Forelimb muscle (tissue), 1 donor: ENCODE results near the gene ZDHHC22. TPM values are rescaled to one million over a fixed set of nuclear protein-coding genes. Genes with fewer than 3 reads are reported as not detected.

Experiments used
- DNase-seq: peaks from one replicate; pipeline ENCODE4 v3.0.0-alpha.2; 2013; ENCODE audit warnings: low read depth
- polyA plus RNA-seq: library from polyadenylated mRNA; unstranded; fragments of 120-200 nt; gene quantifications from one replicate; pipeline ENCODE4 v1.2.1, GENCODE V29; 2013; ENCODE audit not compliant: insufficient read length

The ZDHHC22 gene
- polyA plus RNA-seq, 1 donor, result 0.87 TPM

- DNase-seq, result no peak
Observed at GRCh38 chr14:77126461-77126990, 15.1 kb downstream of the ZDHHC22 start.

GRCh38 chr14:77125823-77126325 is 15.7 kb downstream of the ZDHHC22 start:
- no peak for DNase-seq

- DNase-seq, result no peak
Observed at GRCh38 chr14:77125281-77125801, 16.2 kb downstream of the ZDHHC22 start.

- DNase-seq, result no peak
Observed at GRCh38 chr14:77124345-77125280, 17.0 kb downstream of the ZDHHC22 start.

- DNase-seq, result no peak
Observed at GRCh38 chr14:77123381-77124325, 17.9 kb downstream of the ZDHHC22 start.

- DNase-seq, result no peak
Observed at GRCh38 chr14:77122526-77123125, 19.0 kb downstream of the ZDHHC22 start.

- DNase-seq, result no peak
Observed at GRCh38 chr14:77120771-77121743, 20.5 kb downstream of the ZDHHC22 start.

GRCh38 chr14:77119851-77120250 is 21.7 kb downstream of the ZDHHC22 start:
- DNase-seq, result no peak

GRCh38 chr14:77116172-77116817 is 25.3 kb downstream of the ZDHHC22 start:
- no peak for DNase-seq

- no peak for DNase-seq
Observed at GRCh38 chr14:77114609-77115008, 27.0 kb downstream of the ZDHHC22 start.

- no peak for DNase-seq
Observed at GRCh38 chr14:77113644-77114043, 27.9 kb downstream of the ZDHHC22 start.

- no peak for DNase-seq
Observed at GRCh38 chr14:77111021-77111420, 30.6 kb downstream of the ZDHHC22 start.

GRCh38 chr14:77110286-77110685 is 31.3 kb downstream of the ZDHHC22 start:
- DNase-seq, result no peak

GRCh38 chr14:77109656-77110055 is 31.9 kb downstream of the ZDHHC22 start:
- DNase-seq, result no peak

- DNase-seq, result no peak
Observed at GRCh38 chr14:77108753-77109152, 32.8 kb downstream of the ZDHHC22 start.

- no peak for DNase-seq
Observed at GRCh38 chr14:77107228-77107627, 34.4 kb downstream of the ZDHHC22 start.

GRCh38 chr14:77106666-77107065 is 34.9 kb downstream of the ZDHHC22 start:
- DNase-seq, result no peak

GRCh38 chr14:77105145-77105939 is 36.2 kb downstream of the ZDHHC22 start:
- DNase-seq, result no peak

GRCh38 chr14:77104393-77104792 is 37.2 kb downstream of the ZDHHC22 start:
- no peak for DNase-seq
